A673 (cell line): ENCODE measurements around the gene VIM. TPM values are rescaled to one million over a fixed set of nuclear protein-coding genes. Genes with fewer than 3 reads are reported as not detected.

Source experiments
- BruUV-seq: library from RNA; stranded (reverse); fragments of 400-500 nt; replicated peaks from 2 replicates; lab custom pipeline; 2021; lab: Mats Ljungman, UMichigan
- CTCF ChIA-PET: fragments of 300-600 bp; sonication (Branson Sonifier 250); formaldehyde crosslinking; loops from one replicate; lab custom pipeline; 2022; ENCODE audit warnings: antibody characterized with exemption; lab: Charles Lee
- POLR2A ChIA-PET: fragments of 300-600 bp; sonication (Branson Sonifier 250); formaldehyde crosslinking; loops from one replicate; lab custom pipeline; 2022; ENCODE audit warnings: antibody characterized with exemption; ENCODE audit not compliant: low non-redundant PET; lab: Charles Lee
- DNase-seq: peaks from one replicate; pipeline ENCODE4 v3.0.0-alpha.2; 2015; ENCODE audit warnings: low spot score
- H3K27ac ChIP-seq: fragments of 200-600 bp; sonication (generic); 2 replicates; pipeline ENCODE4 v1.5.1; 2016; ENCODE audit warnings: mixed run types, low read depth, mild to moderate bottlenecking, mixed read lengths, antibody characterized with exemption, low read length; ENCODE audit not compliant: poor library complexity, severe bottlenecking
- H3K27me3 ChIP-seq: fragments of 200-600 bp; sonication (generic); replicated peaks from 2 replicates; pipeline ENCODE4 v1.6.1; 2017; ENCODE audit warnings: mixed run types, low read depth, mild to moderate bottlenecking, mixed read lengths, antibody characterized with exemption, low read length; ENCODE audit not compliant: insufficient read depth, poor library complexity
- H3K36me3 ChIP-seq: fragments of 200-600 bp; sonication (generic); 2 replicates; pipeline ENCODE4 v1.6.1; 2016; ENCODE audit warnings: mixed run types, mild to moderate bottlenecking, mixed read lengths, antibody characterized with exemption, low read length; ENCODE audit not compliant: insufficient read depth, poor library complexity, severe bottlenecking
- H3K4me1 ChIP-seq: fragments of 200-600 bp; sonication (generic); 2 replicates; pipeline ENCODE4 v1.6.1; 2017; ENCODE audit warnings: mixed run types, mild to moderate bottlenecking, mixed read lengths, antibody characterized with exemption, low read length; ENCODE audit not compliant: insufficient read depth, poor library complexity, severe bottlenecking
- H3K4me3 ChIP-seq: fragments of 200-600 bp; sonication (generic); 2 replicates; pipeline ENCODE4 v1.5.1; 2016; ENCODE audit warnings: low read depth, mixed run types, mild to moderate bottlenecking, mixed read lengths, low read length; ENCODE audit not compliant: poor library complexity, severe bottlenecking
- H3K9me3 ChIP-seq: fragments of 200-600 bp; sonication (generic); 2 replicates; pipeline ENCODE4 v1.6.1; 2016; ENCODE audit warnings: mixed run types, low read depth, mild to moderate bottlenecking, mixed read lengths, antibody characterized with exemption, low read length; ENCODE audit not compliant: poor library complexity, severe bottlenecking
- EZH2 ChIP-seq: fragments of 200-600 bp; sonication (generic); IDR thresholded peaks from 2 replicates; pipeline ENCODE4 v1.6.1; 2017; ENCODE audit warnings: borderline replicate concordance, low read depth, mild to moderate bottlenecking, mixed read lengths, antibody characterized with exemption, low read length; ENCODE audit not compliant: poor library complexity, severe bottlenecking
- intact Hi-C: fragments of 100-400 bp; cut with micrococcal nuclease; formaldehyde crosslinking; loops from one replicate; pipeline ENCODE4 v1.10.0; 2022; ENCODE audit not compliant: unreplicated experiment
- total RNA-seq: library from RNA; stranded (reverse); gene quantifications from 2 replicates; pipeline ENCODE4 v1.2.3, GENCODE V29; 2021
- TF ChIP-seq, protein P1 (sequence below): fragments of 300-800, 200-600 bp; sonication (generic); conservative IDR thresholded peaks from 2 replicates; pipeline ENCODE4 v1.5.1; 2017; ENCODE audit warnings: low read depth, mild to moderate bottlenecking, antibody characterized with exemption, low read length, moderate library complexity, mixed read lengths

Gene VIM
- total RNA-seq, 1 experiment from 2014 or later = 1,873 TPM

DNA sequence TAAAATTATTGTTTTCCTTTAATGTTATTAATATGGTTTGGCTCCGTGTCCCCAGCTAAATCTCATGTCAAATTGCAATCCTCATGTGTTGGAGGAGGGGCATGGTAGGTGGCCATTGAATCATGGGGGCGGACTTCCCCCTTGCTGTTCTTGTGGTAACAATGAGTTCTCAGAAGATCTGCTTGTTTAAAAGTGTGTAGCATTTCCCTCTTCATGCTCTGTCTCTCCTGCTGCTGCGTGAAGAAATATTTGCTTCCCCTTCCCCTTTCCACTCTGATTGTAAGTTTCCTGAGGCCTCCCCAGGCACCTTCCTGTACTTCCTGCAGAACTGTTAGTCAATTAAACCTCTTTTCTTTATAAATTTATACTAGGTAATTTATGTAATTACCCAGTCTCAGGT lies 27.5 kb downstream of the VIM start:
- no peak overlapping the region for H3K4me3 ChIP-seq
- no peak for DNase-seq
- ChIA-PET POLR2A (no interaction called here), CTCF (interaction anchor here (1.0 kb wide), 1 partner anchor 413 kb away, joined by 4 read pairs; no protein-coding TSS in a partner anchor)
- H3K9me3 ChIP-seq = no peaks in the 10 kb centered on the region
- H3K27me3 ChIP-seq = no peaks in the 10 kb centered on the region
- no peak for TF ChIP-seq EZH2
- TF ChIP-seq, protein P1, sequence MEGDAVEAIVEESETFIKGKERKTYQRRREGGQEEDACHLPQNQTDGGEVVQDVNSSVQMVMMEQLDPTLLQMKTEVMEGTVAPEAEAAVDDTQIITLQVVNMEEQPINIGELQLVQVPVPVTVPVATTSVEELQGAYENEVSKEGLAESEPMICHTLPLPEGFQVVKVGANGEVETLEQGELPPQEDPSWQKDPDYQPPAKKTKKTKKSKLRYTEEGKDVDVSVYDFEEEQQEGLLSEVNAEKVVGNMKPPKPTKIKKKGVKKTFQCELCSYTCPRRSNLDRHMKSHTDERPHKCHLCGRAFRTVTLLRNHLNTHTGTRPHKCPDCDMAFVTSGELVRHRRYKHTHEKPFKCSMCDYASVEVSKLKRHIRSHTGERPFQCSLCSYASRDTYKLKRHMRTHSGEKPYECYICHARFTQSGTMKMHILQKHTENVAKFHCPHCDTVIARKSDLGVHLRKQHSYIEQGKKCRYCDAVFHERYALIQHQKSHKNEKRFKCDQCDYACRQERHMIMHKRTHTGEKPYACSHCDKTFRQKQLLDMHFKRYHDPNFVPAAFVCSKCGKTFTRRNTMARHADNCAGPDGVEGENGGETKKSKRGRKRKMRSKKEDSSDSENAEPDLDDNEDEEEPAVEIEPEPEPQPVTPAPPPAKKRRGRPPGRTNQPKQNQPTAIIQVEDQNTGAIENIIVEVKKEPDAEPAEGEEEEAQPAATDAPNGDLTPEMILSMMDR = no peak
- no peak overlapping the region for H3K27ac ChIP-seq
- intact Hi-C loops = no loop called here
- H3K36me3 ChIP-seq = no peaks in the 10 kb centered on the region
- no TSS peak for BruUV-seq
- H3K4me1 ChIP-seq = peaks cover 12% of the 10 kb centered on the region

DNA sequence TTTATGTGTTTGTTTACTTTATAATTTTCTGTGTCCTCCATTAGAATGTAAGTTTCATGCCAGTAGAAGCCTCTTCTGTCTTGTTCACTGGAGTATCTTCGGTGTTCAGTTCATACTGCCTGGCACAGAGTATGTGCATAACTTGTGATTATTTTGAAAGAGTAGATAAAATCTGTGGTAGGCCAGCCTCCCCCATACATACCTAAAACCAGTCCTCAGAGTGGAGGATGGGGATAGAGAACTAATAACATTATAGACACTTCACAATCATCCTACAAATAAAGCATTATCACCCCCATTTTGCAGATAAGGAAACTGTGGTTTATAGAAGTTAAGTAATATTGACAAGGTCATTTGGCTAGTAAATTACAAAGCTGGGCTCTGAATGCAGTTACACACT lies 28.0 kb downstream of the VIM start:
- Histone ChIP-seq H3K27ac (no peak overlapping the region), H3K27me3 (no peaks in the 10 kb centered on the region), H3K9me3 (no peaks in the 10 kb centered on the region), H3K4me3 (no peak overlapping the region), H3K4me1 (peaks cover 12% of the 10 kb centered on the region), H3K36me3 (no peaks in the 10 kb centered on the region)
- ChIA-PET CTCF (interaction anchor here (0.6 kb wide), 2 partner anchors 114 to 412 kb away, joined by 4 to 5 read pairs; no protein-coding TSS in a partner anchor), POLR2A (no interaction called here)
- no peak for TF ChIP-seq EZH2
- TF ChIP-seq, protein P1 = no peak
- intact Hi-C loops = loop anchor here (2.0 kb wide), 2 partner anchors 413 to 423 kb away; no protein-coding TSS in a partner anchor
- no peak for DNase-seq
- BruUV-seq = no TSS peak

DNA sequence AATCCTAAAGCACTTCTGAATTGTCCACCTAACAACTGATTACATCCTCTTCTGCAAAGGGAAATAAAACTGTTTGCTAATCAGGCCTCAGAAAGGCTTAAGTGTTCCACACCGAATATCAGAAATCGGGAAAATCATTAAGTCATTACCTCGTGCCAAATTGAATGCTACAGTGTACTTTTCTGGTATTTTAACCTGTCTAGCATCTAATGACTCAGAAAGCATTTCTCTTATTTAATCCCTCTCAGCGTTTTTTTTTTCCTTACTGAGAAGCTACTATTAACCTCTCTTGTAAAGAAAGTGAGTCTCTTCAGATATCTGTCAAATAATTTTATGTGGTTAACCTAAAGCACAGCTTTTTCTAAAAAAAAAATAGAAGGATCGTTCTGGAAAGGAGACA lies 28.6 kb downstream of the VIM start:
- Histone ChIP-seq H3K4me3 (no peak overlapping the region), H3K27me3 (no peaks in the 10 kb centered on the region), H3K4me1 (peaks cover 12% of the 10 kb centered on the region), H3K36me3 (no peaks in the 10 kb centered on the region), H3K9me3 (no peaks in the 10 kb centered on the region), H3K27ac (no peak overlapping the region)
- no TSS peak for BruUV-seq
- intact Hi-C loops = loop anchor here (1.0 to 2.0 kb wide), 3 partner anchors 365 to 424 kb away; no protein-coding TSS in a partner anchor
- ChIA-PET POLR2A (no interaction called here), CTCF (interaction anchor here (0.6 kb wide), 2 partner anchors 119 to 412 kb away, joined by 4 to 5 read pairs; no protein-coding TSS in a partner anchor)
- no peak for DNase-seq
- TF ChIP-seq, protein P1 = no peak
- no peak for TF ChIP-seq EZH2
